Jurkat, Clone E6-1 (cell line): ENCODE results near the gene HPN.
A peak's percentile ranks its signal among the peaks of the same experiment; 100 is the strongest.
"Not testable (repeated sequence)": the region's sequence is repeated elsewhere in the genome, so short reads cannot be mapped to it uniquely, and the experiment has no call there.

Experiments
- DNase-seq: peaks from one replicate; pipeline ENCODE4 v3.0.0-alpha.2; 2011; ENCODE audit warnings: low read depth, low spot score
- H3K4me3 ChIP-seq: 2 replicates; pipeline ENCODE4 v1.5.1; 2011; ENCODE audit warnings: mild to moderate bottlenecking, low read length, control low read depth, moderate library complexity

The HPN gene

GRCh38 chr19:35038623-35039512, 2.7 kb upstream of the HPN start:
- no peak overlapping the region for H3K4me3 ChIP-seq
- DNase-seq, result no peak

GRCh38 chr19:35039881-35040825, 1.4 kb upstream of the HPN start:
- no peak overlapping the region for H3K4me3 ChIP-seq
- DNase-seq, result no peak

GRCh38 chr19:35040826-35041547, 534 bp upstream of the HPN start:
- no peak overlapping the region for H3K4me3 ChIP-seq
- no peak for DNase-seq

GRCh38 chr19:35042056-35042730, 672 bp downstream of the HPN start:
- no peak overlapping the region for H3K4me3 ChIP-seq
- no peak for DNase-seq

- no peak overlapping the region for H3K4me3 ChIP-seq
- no peak for DNase-seq
These were observed 1.6 kb downstream of the HPN start for GRCh38 chr19:35042954-35043604.

DNA sequence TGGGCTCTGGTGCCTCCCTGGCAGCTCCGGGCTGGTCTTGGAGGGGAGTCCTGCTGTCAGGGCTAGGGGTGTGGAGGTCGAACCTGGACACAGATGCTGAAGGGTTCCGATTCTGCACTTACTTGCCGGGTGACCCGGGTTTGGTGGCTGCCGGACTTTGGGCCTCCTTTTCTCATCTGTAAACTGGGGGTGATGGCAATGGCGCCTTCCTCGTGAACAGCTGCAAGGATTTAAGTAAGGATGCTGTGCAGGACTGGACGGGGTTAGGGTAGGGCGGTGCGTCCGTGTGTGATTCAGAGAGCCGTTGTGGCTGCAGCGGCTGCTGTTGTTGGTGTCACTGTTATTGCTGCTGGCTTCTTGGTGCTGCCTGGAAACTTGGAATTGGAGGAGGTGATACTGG, 2.4 kb downstream of the HPN start:
- no peak for DNase-seq
- H3K4me3 ChIP-seq, result no peak overlapping the region

DNA sequence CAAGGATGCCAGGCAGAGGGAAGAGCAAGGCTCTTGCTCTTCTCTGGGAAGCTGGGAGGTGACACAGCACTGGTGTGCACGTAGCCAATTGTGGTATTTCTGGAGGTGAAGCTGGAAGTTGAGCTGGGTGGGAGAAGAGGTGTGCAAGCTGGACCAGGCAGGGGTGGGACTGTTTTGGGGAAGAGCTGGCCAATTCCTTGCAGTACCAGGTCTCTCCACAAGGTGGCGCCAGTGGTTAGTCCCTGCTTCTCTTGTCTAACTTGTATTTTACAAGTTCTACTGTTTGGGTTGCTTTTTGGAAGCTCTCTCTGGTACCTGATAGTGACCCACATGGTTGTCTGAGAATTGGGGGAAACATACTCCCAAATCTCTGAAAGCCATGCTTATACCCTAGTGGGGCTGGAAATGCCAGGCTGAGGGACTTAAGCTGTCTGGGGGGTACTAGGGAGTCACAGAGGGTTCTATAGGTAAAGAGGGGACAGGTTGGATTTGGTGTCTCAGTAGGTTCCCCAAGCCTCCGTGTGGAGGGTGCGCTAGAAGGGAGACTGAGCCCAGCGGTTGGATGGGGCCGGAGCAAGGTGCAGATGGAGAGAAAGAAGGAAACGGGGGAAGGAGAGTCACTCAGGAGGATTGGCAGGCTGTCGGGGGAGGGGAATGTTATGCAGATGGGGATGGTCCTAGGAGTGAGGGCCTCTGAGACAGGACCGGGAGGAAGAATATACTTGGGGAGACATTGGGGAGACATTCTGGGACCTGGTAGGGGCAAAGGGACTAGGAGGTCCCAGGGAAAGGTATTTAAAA, 3.0 kb downstream of the HPN start:
- DNase-seq, result peak; percentile 44

DNA sequence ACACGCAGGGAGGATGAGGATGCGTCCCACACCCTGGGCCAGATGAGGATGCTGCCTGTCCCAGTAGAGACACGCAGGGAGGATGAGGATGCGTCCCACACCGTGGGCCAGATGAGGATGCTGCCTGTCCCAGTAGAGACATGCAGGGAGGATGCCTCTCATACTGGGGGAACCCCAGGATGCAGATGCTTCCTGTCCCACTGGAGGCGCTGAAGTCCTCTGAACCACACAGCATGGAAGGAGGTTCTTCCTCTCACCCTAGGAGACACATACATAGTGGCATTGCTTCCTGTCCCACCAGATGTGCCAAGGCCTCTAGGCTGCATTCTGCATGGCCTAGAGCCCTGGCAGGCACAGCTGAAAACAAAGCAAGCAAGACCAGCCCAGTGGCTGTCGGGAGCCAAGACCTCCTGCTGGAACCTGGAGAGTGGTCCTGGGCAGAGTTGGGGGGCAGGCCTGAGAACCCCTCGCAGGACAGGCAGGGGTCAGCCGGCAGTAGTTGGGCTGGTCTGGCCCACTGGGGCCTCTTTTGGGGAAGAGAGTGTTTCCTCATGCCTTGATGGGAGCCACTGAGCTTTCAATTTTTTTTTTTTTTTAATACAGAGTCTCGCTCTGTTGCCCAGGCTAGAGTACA, 4.3 kb downstream of the HPN start:
- DNase-seq, result peak; percentile 68
- no peak overlapping the region for H3K4me3 ChIP-seq

More for the DNA sequence above, 3.0 kb downstream of the HPN start:
- no peak overlapping the region for H3K4me3 ChIP-seq

GRCh38 chr19:35046461-35046860, 4.9 kb downstream of the HPN start:
- no peak overlapping the region for H3K4me3 ChIP-seq
- no peak for DNase-seq

DNA sequence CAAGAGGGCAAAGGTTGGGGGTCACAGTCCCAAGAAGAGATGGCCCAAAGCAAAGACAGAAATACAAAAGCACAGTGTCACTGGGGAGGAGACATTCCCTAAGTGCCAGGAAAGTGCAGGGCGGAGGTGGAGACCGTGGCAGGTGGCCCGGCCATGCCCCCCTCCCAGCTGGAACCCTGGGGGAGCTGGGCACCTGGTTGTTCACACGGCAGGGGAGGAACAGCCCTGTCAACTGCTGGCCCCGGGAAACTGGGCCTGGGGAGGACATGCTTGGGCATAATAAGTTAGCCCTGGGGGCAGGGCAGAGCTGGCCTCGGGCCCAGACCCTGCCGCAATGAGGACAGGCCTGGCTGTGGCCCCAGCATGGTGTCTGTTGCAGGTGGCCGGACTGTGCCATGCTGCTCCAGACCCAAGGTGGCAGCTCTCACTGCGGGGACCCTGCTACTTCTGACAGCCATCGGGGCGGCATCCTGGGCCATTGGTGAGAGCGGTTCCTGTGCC, 7.4 kb downstream of the HPN start:
- no peak for DNase-seq
- H3K4me3 ChIP-seq, result no peak overlapping the region

GRCh38 chr19:35049456-35049855, 7.9 kb downstream of the HPN start:
- no peak for DNase-seq
- no peak overlapping the region for H3K4me3 ChIP-seq

GRCh38 chr19:35050662-35051061, 9.1 kb downstream of the HPN start:
- not testable (repeated sequence) for DNase-seq, H3K4me3 ChIP-seq

- H3K4me3 ChIP-seq, DNase-seq: not testable (repeated sequence)
These were observed 9.7 kb downstream of the HPN start for GRCh38 chr19:35051268-35051667.

- no peak for DNase-seq
These were observed 10.3 kb downstream of the HPN start for GRCh38 chr19:35051796-35052195.

DNA sequence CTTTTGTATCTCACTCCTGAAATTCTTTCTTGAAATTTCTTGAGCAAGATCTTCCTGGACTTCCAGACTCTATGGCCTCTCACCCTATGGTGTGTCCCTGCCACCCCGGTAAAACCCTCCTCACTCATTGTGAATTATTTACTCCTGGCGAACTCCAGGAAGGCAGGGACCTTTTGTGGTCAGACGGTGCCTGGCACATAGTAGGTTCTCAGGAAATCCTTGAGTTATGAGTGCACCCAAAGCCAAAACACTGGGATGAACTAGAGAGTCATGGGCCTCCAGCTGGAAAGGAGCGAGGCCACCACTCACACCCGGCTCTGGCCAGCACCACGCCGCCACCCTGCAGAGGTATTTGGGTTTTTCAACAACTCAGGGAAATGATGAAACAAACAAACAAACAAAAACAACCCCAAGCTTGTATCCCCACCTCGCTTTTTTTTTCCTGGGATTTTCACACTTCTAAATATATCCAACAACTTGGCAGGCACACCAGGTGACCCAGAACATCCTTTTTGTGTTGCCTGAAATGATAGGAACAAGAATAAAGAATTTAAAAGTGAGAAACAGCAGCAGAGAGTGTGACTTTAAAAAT, 11.2 kb downstream of the HPN start:
- DNase-seq, result no peak

More at GRCh38 chr19:35051796-35052195, 10.3 kb downstream of the HPN start:
- no peak overlapping the region for H3K4me3 ChIP-seq

DNA sequence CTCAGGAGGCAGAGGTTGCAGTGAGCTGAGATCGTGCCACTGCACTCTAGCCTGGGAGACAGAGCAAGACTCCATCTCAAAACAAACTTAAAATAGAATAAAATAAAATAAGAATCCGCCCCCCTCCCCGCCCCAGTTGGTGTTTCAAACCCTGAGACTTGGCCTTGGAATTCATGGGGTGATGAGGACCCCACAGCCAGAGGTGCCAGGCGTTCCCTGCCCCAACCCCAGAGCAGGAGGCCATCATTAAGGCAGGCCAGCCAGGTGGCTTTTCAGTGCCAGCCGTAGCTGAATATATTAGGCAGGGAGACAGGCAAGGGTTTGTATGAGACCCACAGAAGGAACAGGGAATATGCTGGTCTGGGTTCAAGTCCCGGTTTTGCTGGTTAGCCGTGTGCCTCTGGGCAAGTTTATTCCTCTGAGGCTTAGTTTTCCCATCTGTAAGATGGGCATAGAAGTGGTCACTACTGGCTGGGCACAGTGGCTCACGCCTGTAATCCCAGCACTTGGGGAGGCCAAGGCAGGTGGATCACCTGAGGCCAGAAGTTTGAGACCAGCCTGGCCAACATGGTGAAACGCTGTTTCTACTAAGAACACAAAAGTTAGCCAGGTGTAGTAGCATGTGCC, 12.3 kb downstream of the HPN start:
- no peak overlapping the region for H3K4me3 ChIP-seq

More for the DNA sequence above, 11.2 kb downstream of the HPN start:
- no peak overlapping the region for H3K4me3 ChIP-seq

More for the DNA sequence above, 12.3 kb downstream of the HPN start:
- DNase-seq, result no peak
